CD14-positive monocyte (primary cell): ENCODE results near the gene LHX8. TPM values are rescaled to one million over a fixed set of nuclear protein-coding genes. Genes with fewer than 3 reads are reported as not detected.

Experiments used
- DNase-seq, 3 donors: peaks; one replicate each; pipeline ENCODE4 v3.0.0-alpha.2; 2011 to 2022
- H2AFZ ChIP-seq: 2 replicates; pipeline ENCODE4 v1.6.0; 2012; ENCODE audit warnings: mild to moderate bottlenecking, low read depth, low read length, inconsistent platforms; ENCODE audit not compliant: insufficient read depth, poor library complexity, severe bottlenecking
- H3K27ac ChIP-seq, 2 donors: 1 replicate in 1 of 2; 2 replicates in 1 of 2; pipeline ENCODE4 v1.5.1; 2012 to 2013; ENCODE audit warnings: low read length in 2 of 2, control low read depth in 1 of 2, inconsistent platforms in 1 of 2, low read depth in 1 of 2, mild to moderate bottlenecking in 1 of 2
- H3K27me3 ChIP-seq, 2 donors: one replicate each; pipeline versions ENCODE4 v1.6.0 to v1.6.1; 2011 to 2013; ENCODE audit warnings: low read length in 2 of 2; ENCODE audit not compliant: control insufficient read depth in 2 of 2, insufficient read depth in 2 of 2
- H3K36me3 ChIP-seq, 2 donors: replicated peaks in 1 of 2; 1 replicate in 1 of 2; 2 replicates in 1 of 2; pipeline versions ENCODE4 v1.5.1 to v1.6.1; 2012 to 2013; ENCODE audit warnings: low read length in 2 of 2, control low read depth in 1 of 2, inconsistent platforms in 1 of 2, mild to moderate bottlenecking in 1 of 2; ENCODE audit not compliant: insufficient read depth in 2 of 2, control insufficient read depth in 1 of 2
- H3K4me1 ChIP-seq, 2 donors: 1 replicate in 1 of 2; 2 replicates in 1 of 2; pipeline versions ENCODE4 v1.5.1 to v1.6.1; 2012 to 2013; ENCODE audit warnings: low read length in 2 of 2, control low read depth in 1 of 2, inconsistent platforms in 1 of 2, mild to moderate bottlenecking in 1 of 2, moderate library complexity in 1 of 2; ENCODE audit not compliant: insufficient read depth in 2 of 2, control insufficient read depth in 1 of 2
- H3K4me2 ChIP-seq: replicated peaks from 2 replicates; pipeline ENCODE3; 2012; ENCODE audit warnings: low read length, moderate library complexity, mild to moderate bottlenecking; ENCODE audit not compliant: poor library complexity, severe bottlenecking; ENCODE audit errors: extremely low read depth
- H3K4me3 ChIP-seq, 3 experiments: fragments of 200-600 bp in 1 of 3; sonication (generic) in 1 of 3; replicated peaks in 1 of 3; 1 replicate in 2 of 3; 2 replicates in 1 of 3; pipeline ENCODE4 v1.5.1; 2011 to 2013; ENCODE audit warnings: low read length in 3 of 3, mild to moderate bottlenecking in 3 of 3, control low read depth in 2 of 3, low read depth in 2 of 3, inconsistent platforms in 1 of 3, moderate library complexity in 1 of 3
- H3K79me2 ChIP-seq: 2 replicates; pipeline ENCODE4 v1.6.0; 2012; ENCODE audit warnings: mild to moderate bottlenecking, control low read depth, inconsistent platforms, low read length, moderate library complexity; ENCODE audit not compliant: insufficient read depth
- H3K9ac ChIP-seq: 2 replicates; pipeline ENCODE4 v1.6.0; 2017; ENCODE audit warnings: low read length, mild to moderate bottlenecking; ENCODE audit not compliant: insufficient read depth, poor library complexity, severe bottlenecking
- H3K9me3 ChIP-seq, 2 donors: replicated peaks in 1 of 2; 1 replicate in 1 of 2; 2 replicates in 1 of 2; pipeline versions ENCODE4 v1.5.1 to v1.6.1; 2012 to 2013; ENCODE audit warnings: low read length in 2 of 2, control low read depth in 1 of 2; ENCODE audit not compliant: control insufficient read depth in 1 of 2, insufficient read depth in 1 of 2
- H4K20me1 ChIP-seq: 2 replicates; pipeline ENCODE4 v1.6.0; 2012; ENCODE audit warnings: mild to moderate bottlenecking, low read length, control low read depth, moderate library complexity; ENCODE audit not compliant: insufficient read depth
- H3K27ac Mint-ChIP-seq, 7 donors: one replicate each; pipeline ENCODE4 v1.8.0; 2020; ENCODE audit warnings: mild to moderate bottlenecking in 7 of 7, mixed read lengths in 7 of 7, moderate library complexity in 6 of 7, inconsistent platforms in 2 of 7
- H3K27me3 Mint-ChIP-seq, 3 donors: one replicate each; pipeline ENCODE4 v1.8.0; 2021 to 2022; ENCODE audit warnings: low read depth in 3 of 3, mild to moderate bottlenecking in 3 of 3, mixed read lengths in 3 of 3, moderate library complexity in 3 of 3, inconsistent platforms in 1 of 3
- H3K36me3 Mint-ChIP-seq, 2 donors: one replicate each; pipeline ENCODE4 v1.8.0; 2020; ENCODE audit warnings: mixed read lengths in 2 of 2, inconsistent platforms in 1 of 2, mild to moderate bottlenecking in 1 of 2
- H3K4me1 Mint-ChIP-seq: one replicate; pipeline ENCODE4 v1.8.0; 2020; ENCODE audit warnings: mild to moderate bottlenecking, mixed read lengths
- H3K4me3 Mint-ChIP-seq, 2 donors: one replicate each; pipeline ENCODE4 v1.8.0; 2020; ENCODE audit warnings: mild to moderate bottlenecking in 2 of 2, mixed read lengths in 2 of 2, moderate library complexity in 1 of 2
- H3K9me3 Mint-ChIP-seq, 7 donors: one replicate each; pipeline ENCODE4 v1.8.0; 2020 to 2022; ENCODE audit warnings: mixed read lengths in 7 of 7, mild to moderate bottlenecking in 6 of 7, moderate library complexity in 6 of 7, inconsistent platforms in 2 of 7
- WGBS: methylation state at CpG from one replicate; pipeline ENCODE4 v1.1.5; 2013; ENCODE audit warnings: missing lambda C conversion rate; ENCODE audit not compliant: insufficient coverage; 5-methylcytosine and 5-hydroxymethylcytosine counted together
- intact Hi-C, 2 donors: fragments of 100-400 bp; cut with micrococcal nuclease; formaldehyde crosslinking; loops; one replicate each; pipeline versions ENCODE4 v1.15.0 to v1.15.1; 2023
- polyA plus RNA-seq, 3 donors: library from polyadenylated mRNA; depleted of rRNA in 1 of 3; unstranded in 2 of 3; stranded (reverse) in 1 of 3; fragments of 300-500 nt in 2 of 3; fragments of >200 nt in 1 of 3; fragmentation: Illumina TruSeq in 2 of 3; gene quantifications; 1 replicate in 2 of 3; 2 replicates in 1 of 3; pipeline ENCODE4 v1.2.3, GENCODE V29; 2012 to 2021
- TF ChIP-seq, protein P1 (sequence below): fragments of 200-600 bp; IDR thresholded peaks from one replicate; pipeline ENCODE4 v1.8.0; 2022; ENCODE audit warnings: antibody characterized with exemption, mild to moderate bottlenecking

LHX8 gene
- polyA plus RNA-seq, 3 donors, result not detected

DNA sequence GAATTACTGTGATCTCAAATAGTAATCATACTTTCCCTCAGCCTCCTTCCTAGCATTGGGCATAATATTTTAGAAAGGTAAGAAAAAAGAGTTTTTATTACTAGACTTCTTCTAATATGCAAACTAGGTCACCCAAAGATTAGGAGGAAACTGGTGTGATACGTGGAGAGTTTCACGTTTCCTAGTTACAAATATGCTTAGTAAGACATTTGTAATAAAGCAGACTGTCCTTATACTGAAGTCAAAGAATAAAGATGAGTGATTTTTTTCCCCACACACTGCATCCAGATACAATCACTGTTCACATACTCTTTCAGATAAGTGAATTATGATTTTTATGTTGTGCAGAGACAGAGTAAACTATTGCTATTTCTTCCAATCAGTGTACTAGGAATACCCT lies 17.9 kb downstream of the LHX8 start:
- H3K27me3 Mint-ChIP-seq, result peaks cover 2 to 6% (median 5%) of the 10 kb centered on the region in 3 donors
- WGBS, result no CpG with 5 or more reads among the region's 2 CpGs
- Histone ChIP-seq H4K20me1 (no peaks in the 10 kb centered on the region), H3K27ac (no peak overlapping the region), H3K4me2 (no peak overlapping the region), H3K79me2 (no peaks in the 10 kb centered on the region), H3K4me3 (no peak overlapping the region), H2AFZ (no peak overlapping the region), H3K36me3 (no peaks in the 10 kb centered on the region), H3K9me3 (no peaks in the 10 kb centered on the region), H3K4me1 (no peaks in the 10 kb centered on the region), H3K9ac (no peak overlapping the region), H3K27me3 (no peaks in the 10 kb centered on the region)
- H3K9me3 Mint-ChIP-seq, result peaks cover 0 to 8% (median 0%) of the 10 kb centered on the region in 7 donors
- DNase-seq, result no peak
- H3K4me3 Mint-ChIP-seq, result no peak overlapping the region
- intact Hi-C loops, result no loop called here
- H3K27ac Mint-ChIP-seq, result no peak overlapping the region
- TF ChIP-seq, protein P1, sequence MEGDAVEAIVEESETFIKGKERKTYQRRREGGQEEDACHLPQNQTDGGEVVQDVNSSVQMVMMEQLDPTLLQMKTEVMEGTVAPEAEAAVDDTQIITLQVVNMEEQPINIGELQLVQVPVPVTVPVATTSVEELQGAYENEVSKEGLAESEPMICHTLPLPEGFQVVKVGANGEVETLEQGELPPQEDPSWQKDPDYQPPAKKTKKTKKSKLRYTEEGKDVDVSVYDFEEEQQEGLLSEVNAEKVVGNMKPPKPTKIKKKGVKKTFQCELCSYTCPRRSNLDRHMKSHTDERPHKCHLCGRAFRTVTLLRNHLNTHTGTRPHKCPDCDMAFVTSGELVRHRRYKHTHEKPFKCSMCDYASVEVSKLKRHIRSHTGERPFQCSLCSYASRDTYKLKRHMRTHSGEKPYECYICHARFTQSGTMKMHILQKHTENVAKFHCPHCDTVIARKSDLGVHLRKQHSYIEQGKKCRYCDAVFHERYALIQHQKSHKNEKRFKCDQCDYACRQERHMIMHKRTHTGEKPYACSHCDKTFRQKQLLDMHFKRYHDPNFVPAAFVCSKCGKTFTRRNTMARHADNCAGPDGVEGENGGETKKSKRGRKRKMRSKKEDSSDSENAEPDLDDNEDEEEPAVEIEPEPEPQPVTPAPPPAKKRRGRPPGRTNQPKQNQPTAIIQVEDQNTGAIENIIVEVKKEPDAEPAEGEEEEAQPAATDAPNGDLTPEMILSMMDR, result no peak
- H3K4me1 Mint-ChIP-seq, result no peaks in the 10 kb centered on the region
- H3K36me3 Mint-ChIP-seq, result no peaks in the 10 kb centered on the region

DNA sequence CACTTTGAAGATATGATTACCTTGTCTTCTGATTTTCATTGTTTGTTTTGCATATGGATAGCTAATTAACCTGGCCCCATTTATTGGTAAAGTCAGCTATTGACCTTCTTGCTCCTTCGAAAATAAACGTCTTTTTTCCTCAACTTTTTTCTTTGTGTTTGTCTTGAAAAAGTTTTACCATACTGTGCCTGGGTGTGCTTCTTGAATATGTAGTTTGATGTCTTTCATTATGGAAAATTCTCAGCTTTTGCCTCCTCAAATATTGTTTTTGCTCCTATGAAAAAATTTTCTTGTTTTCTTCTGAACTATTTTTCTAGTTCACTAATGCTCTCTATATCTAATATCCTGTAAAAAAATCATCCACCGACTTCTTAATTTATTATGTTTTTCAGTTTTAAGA lies 25.0 kb downstream of the LHX8 start:
- Mint-ChIP-seq H3K4me3 (no peak overlapping the region), H3K27ac (no peak overlapping the region)
- no CpG with 5 or more reads among the region's 3 CpGs for WGBS

More for the DNA sequence above, 25.0 kb downstream of the LHX8 start:
- Histone ChIP-seq H3K4me1 (no peaks in the 10 kb centered on the region), H2AFZ (no peak overlapping the region), H3K27me3 (no peaks in the 10 kb centered on the region), H3K79me2 (no peaks in the 10 kb centered on the region), H4K20me1 (no peaks in the 10 kb centered on the region), H3K9ac (no peak overlapping the region), H3K27ac (no peak overlapping the region), H3K4me3 (no peak overlapping the region), H3K9me3 (no peaks in the 10 kb centered on the region), H3K36me3 (no peaks in the 10 kb centered on the region), H3K4me2 (no peak overlapping the region)
- no peak for DNase-seq
- peaks cover 0 to 4% (median 2%) of the 10 kb centered on the region in 3 donors for H3K27me3 Mint-ChIP-seq
- intact Hi-C loops, result no loop called here
- peaks cover 0 to 5% (median 0%) of the 10 kb centered on the region in 7 donors for H3K9me3 Mint-ChIP-seq
- TF ChIP-seq, protein P1, result no peak
- H3K4me1 Mint-ChIP-seq, result no peaks in the 10 kb centered on the region
- H3K36me3 Mint-ChIP-seq, result no peaks in the 10 kb centered on the region
